Central memory CD4-positive, alpha-beta T cell (primary cell): ENCODE data around the gene TRIM41.

Experiments
- DNase-seq: peaks from one replicate; pipeline ENCODE4 v3.0.0; 2022

The TRIM41 gene

DNA sequence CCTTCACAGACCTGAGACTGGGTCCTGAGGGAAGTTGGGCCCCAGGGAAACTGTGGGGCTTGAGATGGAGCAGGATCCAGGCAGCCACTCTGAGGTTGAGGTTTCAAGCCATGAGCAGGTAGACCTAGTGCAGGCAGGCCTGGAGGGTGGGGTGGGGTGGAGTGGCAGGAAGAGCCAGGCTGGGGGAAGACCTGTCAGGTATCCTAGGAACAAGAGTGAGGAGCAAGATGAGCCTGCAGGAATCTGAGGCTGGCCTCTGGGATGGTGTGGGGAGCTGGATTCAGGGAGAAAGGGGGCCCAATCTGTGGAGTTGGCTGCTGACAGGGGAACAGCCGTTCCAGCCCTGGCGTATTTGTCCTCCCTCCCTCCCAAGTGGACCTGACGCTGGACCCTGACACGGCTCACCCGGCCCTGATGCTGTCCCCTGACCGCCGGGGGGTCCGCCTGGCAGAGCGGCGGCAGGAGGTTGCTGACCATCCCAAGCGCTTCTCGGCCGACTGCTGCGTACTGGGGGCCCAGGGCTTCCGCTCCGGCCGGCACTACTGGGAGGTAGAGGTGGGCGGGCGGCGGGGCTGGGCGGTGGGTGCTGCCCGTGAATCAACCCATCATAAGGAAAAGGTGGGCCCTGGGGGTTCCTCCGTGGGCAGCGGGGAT, 10.8 kb downstream of the TRIM41 start:
- no peak for DNase-seq

- no peak for DNase-seq
These were observed 11.6 kb downstream of the TRIM41 start for GRCh38 chr5:181234455-181235306.

DNA sequence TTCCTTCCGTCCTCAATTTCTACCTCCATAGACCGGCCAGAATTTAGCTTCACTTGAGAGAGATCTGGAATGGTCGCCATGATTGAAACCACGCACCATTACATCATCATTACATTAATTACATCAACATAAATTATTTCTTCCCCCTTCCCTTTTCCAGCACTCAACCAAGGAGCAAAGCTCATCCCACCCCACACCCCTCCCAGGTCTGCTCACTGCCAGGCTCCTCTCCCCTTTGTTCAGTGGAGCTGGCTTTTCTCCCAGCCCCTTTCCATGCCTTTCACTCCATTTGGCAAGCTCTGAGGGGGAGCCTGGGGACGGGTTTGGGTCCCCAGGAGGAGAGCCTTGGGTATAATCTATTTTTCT, 12.2 kb downstream of the TRIM41 start:
- no peak for DNase-seq

DNA sequence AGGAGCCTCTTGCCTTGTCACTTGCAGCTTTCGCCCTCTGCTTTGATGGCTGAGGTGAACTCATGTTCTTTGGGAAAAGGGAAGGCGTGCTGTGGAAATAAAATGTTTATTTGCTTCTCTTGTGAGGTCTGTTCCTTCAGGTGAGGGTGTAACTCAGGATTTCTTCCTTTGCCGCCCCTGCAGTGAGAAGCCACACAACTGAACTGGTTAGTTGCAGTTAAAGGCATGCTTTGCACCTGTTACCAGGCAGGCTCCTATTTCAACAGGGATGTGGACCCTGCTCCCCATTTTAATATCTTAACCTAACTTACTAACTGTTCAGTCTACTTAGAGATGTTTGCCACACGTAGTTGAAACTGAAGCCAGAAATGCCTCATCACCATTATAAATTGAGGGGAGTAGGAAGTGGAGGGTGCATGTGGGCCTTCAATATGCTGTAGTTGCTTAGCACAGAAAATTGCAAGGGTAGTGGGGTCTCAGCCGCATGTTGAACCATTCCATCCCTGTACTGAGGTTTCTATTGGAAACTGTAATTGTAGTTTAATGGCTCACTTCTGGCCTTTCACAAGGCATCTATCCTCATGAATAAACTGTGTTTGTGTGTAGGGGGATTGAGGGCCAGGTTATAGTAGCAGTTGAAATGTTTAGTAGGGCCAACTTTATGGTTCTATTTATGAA, 12.7 kb downstream of the TRIM41 start:
- DNase-seq: no peak

GRCh38 chr5:181236471-181236870, 13.4 kb downstream of the TRIM41 start:
- no peak for DNase-seq

DNA sequence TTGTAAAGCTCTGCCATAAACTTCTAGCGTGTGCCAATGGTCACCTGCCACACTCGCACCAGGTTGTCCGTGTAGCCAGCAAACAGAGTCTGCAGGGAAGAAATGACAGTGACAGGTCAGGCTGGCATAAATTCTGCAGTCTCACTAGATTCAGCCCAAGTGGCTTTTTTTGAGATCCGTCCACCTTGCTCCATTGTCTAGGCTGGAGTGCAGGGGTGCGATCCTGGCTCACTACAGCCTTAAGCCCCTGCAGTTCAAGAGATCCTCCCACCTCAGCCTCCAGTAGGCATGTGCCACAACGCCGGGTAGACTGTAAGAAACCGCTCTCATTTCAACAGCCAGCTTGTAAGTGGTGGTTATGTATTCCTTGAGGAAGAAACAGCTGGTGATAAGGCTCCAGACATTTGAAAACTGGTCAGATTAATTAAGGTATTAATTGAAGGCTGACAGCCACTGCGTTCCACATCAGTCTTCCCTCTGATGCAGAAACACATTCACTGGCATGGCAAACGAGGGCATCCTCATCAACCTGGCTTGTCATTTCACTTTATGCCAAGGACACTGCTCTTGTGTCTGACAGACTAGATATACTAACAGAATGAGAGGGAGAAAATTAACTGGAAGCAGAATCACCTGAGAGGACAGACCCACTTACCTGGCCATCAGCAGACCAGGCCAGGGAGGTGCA, 14.0 kb downstream of the TRIM41 start:
- no peak for DNase-seq

GRCh38 chr5:181237729-181238385, 14.8 kb downstream of the TRIM41 start:
- DNase-seq: no peak

DNA sequence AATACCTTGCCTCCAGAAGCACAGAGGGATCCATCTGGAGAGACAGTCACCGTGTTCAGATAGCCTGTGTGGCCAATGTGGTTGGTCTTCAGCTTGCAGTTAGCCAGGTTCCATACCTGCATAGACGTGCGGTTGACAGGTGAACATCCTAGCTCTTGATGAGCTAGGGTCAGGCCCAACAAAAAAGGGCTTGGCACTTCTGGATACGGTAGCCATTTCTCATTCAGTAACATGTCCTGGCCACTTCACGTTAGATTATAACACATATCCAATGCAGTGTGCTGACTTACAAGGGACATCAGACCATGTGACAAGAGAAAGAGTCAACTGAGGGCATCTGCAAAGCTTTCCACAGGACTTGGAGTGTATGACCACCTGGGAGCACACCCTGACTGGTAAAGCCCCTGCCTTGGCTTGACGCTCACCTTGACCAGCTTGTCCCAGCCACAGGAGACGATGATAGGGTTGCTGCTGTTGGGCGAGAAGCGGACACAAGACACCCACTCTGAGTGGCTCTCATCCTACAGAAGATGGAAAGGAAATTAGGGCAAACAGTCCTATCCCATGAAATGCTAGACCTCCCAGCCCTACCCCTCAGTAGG, 16.1 kb downstream of the TRIM41 start:
- DNase-seq: no peak

- DNase-seq: no peak
These were observed 18.4 kb downstream of the TRIM41 start for GRCh38 chr5:181241393-181241975.

DNA sequence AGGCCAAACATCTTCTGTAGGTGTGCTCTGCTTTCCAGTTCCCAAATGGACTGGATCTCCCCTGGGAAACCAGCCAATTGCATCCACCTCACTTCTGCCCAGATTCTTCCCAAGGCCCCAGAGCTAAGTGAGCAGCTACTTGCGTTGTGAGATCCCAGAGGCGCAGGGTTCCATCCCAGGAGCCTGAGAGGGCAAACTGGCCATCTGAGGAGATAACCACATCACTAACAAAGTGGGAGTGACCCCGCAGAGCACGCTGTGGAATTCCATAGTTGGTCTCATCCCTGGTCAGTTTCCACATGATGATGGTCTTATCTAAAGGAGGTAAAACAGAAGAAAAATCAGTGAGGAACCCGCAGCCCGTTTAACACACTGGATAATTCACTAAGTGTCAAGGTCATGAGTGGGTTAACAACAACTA, 19.0 kb downstream of the TRIM41 start:
- DNase-seq: no peak

DNA sequence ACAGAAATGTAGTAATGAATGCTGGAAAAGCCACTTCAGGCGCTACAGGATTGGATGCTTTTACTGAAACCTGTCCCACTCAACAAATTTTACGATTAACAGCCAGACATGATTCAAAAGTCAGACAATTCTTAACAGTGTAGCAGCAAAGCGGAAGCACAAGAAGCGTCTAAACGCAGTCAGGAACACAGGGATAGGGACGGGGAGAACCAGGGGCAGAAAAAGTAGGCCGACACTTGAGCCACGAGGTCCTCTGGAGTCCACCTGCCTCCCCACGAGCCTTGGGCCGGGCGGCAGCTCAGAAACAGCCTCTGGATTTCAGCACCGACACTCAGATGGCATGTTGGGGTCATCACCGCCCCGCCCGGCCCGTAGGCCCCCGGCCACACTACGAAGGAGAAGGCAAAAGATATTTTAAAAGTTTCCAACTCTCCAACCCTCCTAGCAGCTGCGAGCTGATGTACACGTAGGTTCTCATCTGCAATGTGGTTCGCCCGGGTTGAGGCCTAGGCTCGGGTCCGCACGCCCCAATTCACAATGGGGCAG, 20.0 kb downstream of the TRIM41 start:
- DNase-seq: peak; percentile 20

DNA sequence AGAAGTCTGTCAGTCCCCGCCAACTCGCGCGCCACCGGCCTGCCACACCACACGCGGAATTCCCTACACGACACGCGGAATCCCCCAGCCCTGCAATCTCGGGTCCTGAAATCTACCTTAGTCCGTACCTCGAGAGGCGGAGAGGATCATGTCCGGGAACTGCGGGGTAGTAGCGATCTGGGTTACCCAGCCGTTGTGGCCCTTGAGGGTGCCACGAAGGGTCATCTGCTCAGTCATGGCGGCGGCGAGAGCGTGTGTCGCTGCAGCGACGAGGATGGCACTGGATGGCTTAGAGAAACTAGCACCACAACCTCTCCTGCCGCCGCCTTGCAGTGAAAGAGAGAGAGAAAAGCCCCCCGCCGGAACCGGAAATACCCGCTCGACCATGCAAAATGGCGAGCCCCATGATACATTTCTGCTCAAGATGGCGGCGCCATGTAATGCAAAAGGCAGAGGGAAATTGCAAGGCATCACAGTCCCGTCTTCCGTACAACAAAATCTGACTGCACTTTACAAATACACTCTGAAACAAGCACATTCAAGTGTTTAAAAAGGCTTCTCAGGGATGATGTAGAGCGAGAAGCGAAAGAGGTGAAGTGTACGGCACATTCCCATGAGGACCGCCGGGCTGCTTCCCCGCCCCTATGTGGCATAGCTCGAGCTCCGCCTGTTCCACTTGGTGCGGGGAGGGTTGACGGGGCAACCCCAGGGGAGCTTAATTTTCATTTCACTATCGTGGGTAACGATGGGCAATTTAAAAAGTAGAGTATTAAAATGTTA, 20.7 kb downstream of the TRIM41 start, which contains the start of gene RACK1:
Gene RACK1, minus strand, starts transcription at position 343 of the 780 bp plus-strand sequence. Its CDS starts 106 bp downstream, at position 237.
- DNase-seq: peak; percentile 90

GRCh38 chr5:181245427-181246275, 22.6 kb downstream of the TRIM41 start:
- DNase-seq: no peak

- peak; percentile 61 for DNase-seq
These were observed 23.4 kb downstream of the TRIM41 start for GRCh38 chr5:181246276-181247049.

GRCh38 chr5:181248277-181248676, 25.2 kb downstream of the TRIM41 start:
- DNase-seq: no peak

DNA sequence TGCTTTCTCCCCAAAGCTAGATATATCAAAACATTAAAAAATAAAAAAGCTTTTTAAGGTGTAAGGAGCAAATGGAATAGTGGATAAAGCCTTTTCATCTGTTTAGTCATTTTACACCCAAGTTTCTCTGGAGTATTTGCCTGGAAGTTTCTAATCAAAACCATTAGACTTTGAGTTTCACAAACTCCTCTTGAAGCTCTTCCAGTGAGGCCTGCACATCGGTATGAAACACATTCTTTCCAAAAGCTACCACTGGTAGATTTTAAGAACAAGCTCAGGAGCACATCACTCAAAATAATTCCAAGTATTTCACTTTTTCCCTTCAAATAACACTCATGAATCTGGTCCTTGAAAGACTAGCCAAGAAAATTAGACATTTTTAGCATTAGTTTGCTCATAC, 32.2 kb downstream of the TRIM41 start:
- no peak for DNase-seq

GRCh38 chr5:181255836-181256578, 32.9 kb downstream of the TRIM41 start:
- DNase-seq: no peak

GRCh38 chr5:181258576-181258975, 35.5 kb downstream of the TRIM41 start:
- DNase-seq: no peak
